NOMO-1 treated with dmso at 0.1 percent for 144 hours (cell line): ENCODE results near the gene COL24A1.
"Not testable (repeated sequence)": the region's sequence is repeated elsewhere in the genome, so short reads cannot be mapped to it uniquely, and the experiment has no call there.

ENCODE experiments used
- DNase-seq: peaks from one replicate; lab custom pipeline; 2025; ENCODE audit not compliant: unreplicated experiment; lab: John Stamatoyannopoulos, UW

Gene COL24A1

GRCh38 chr1:85822696-85823095 lies 333.9 kb downstream of the COL24A1 start:
- no peak for DNase-seq

- no peak for DNase-seq
These were observed 338.2 kb downstream of the COL24A1 start for GRCh38 chr1:85818371-85818770.

GRCh38 chr1:85816606-85817005 lies 340.0 kb downstream of the COL24A1 start:
- no peak for DNase-seq

GRCh38 chr1:85815906-85816305 lies 340.7 kb downstream of the COL24A1 start:
- DNase-seq, result no peak

- no peak for DNase-seq
These were observed 350.2 kb downstream of the COL24A1 start for GRCh38 chr1:85806236-85806965.

- no peak for DNase-seq
These were observed 355.1 kb downstream of the COL24A1 start for GRCh38 chr1:85801520-85801919.

- no peak for DNase-seq
These were observed 356.8 kb downstream of the COL24A1 start for GRCh38 chr1:85799737-85800136.

GRCh38 chr1:85798419-85798818 lies 358.2 kb downstream of the COL24A1 start:
- no peak for DNase-seq

GRCh38 chr1:85777021-85777420 lies 379.6 kb downstream of the COL24A1 start:
- DNase-seq, result not testable (repeated sequence)

GRCh38 chr1:85762804-85763203 lies 393.8 kb downstream of the COL24A1 start:
- no peak for DNase-seq

GRCh38 chr1:85756864-85757263 lies 399.7 kb downstream of the COL24A1 start:
- DNase-seq, result no peak

GRCh38 chr1:85748120-85748519 lies 408.5 kb downstream of the COL24A1 start:
- DNase-seq, result no peak

- no peak for DNase-seq
These were observed 409.8 kb downstream of the COL24A1 start for GRCh38 chr1:85746777-85747176.

GRCh38 chr1:85743814-85744213 lies 412.8 kb downstream of the COL24A1 start:
- DNase-seq, result no peak

GRCh38 chr1:85734931-85735330 lies 421.6 kb downstream of the COL24A1 start:
- no peak for DNase-seq

- no peak for DNase-seq
These were observed 437.8 kb downstream of the COL24A1 start for GRCh38 chr1:85718678-85719340.

- not testable (repeated sequence) for DNase-seq
These were observed 442.0 kb downstream of the COL24A1 start for GRCh38 chr1:85714418-85715114.

GRCh38 chr1:85708829-85709227 lies 447.7 kb downstream of the COL24A1 start:
- no peak for DNase-seq

GRCh38 chr1:85707990-85708828 lies 448.4 kb downstream of the COL24A1 start, which contains the start of gene ZNHIT6:
Gene ZNHIT6, minus strand, starts transcription at chr1:85708433. Its CDS starts 149 bp downstream, at chr1:85708284.
- DNase-seq, result peak; percentile 95

GRCh38 chr1:85707267-85707989 lies 449.1 kb downstream of the COL24A1 start:
- no peak for DNase-seq
